Gastrocnemius medialis (tissue), 4 donors: Measurements from ENCODE around the gene VIP.

Source experiments
- CTCF ChIP-seq, 5 experiments: fragments of 450-650 bp in 3 of 5; fragments of 200-600 bp in 2 of 5; sonication (generic) in 2 of 5; IDR thresholded peaks in 4 of 5; conservative IDR thresholded peaks in 1 of 5; 1 replicate in 4 of 5; 2 replicates in 1 of 5; pipeline ENCODE4 v1.5.1; 2016 to 2019; ENCODE audit warnings: antibody characterized with exemption in 5 of 5, mild to moderate bottlenecking in 3 of 5, moderate library complexity in 3 of 5
- POLR2A ChIP-seq, 2 donors: fragments of 450-650 bp; IDR thresholded peaks; one replicate each; pipeline ENCODE4 v1.6.1; 2017; ENCODE audit warnings: antibody characterized with exemption in 2 of 2, mild to moderate bottlenecking in 2 of 2, moderate library complexity in 2 of 2

GRCh38 chr6:152794696-152795095, 44.1 kb downstream of the VIP start:
- TF ChIP-seq CTCF (IDR thresholded peaks at IDR 0.05 in 4 of 5, conservative IDR thresholded peaks at IDR 0.05 in 1 of 5) (no peak), POLR2A (IDR thresholded peaks at IDR 0.05) (no peak)
